ENCODE results near the gene PLVAP. TPM values are rescaled to one million over a fixed set of nuclear protein-coding genes. Genes with fewer than 3 reads are reported as not detected.

Gene PLVAP
- total RNA-seq, 2 experiments from 2014 or later = not detected

- Mint-ChIP-seq H3K27me3 (no peaks in the 10 kb centered on the region), H3K4me1 (ENCODE audit: low read depth) (peaks cover 29% of the 10 kb centered on the region), H3K9me3 (no peaks in the 10 kb centered on the region), H3K27ac (peak overlapping the region; percentile 97), H3K36me3 (ENCODE audit: low read depth) (peaks cover 38% of the 10 kb centered on the region), H3K4me3 (peak overlapping the region; percentile 95)
- ATAC-seq (peak; percentile 64), DNase-seq (peak; percentile 61)
- ChIA-PET CTCF (interaction anchor here (0.6 to 1.4 kb wide), 5 partner anchors 10 to 92 kb away, joined by 3 to 4 read pairs (median 3); partner anchors contain the start of gene MVB12A), POLR2A (interaction anchor here (0.9 to 1.2 kb wide), 2 partner anchors 10 to 16 kb away, joined by 3 read pairs; partner anchors contain the start of genes CCDC194 and MVB12A)
- intact Hi-C loops (cut with micrococcal nuclease) = loop anchor here (10.0 kb wide), 1 partner anchor 52 kb away; no protein-coding TSS in a partner anchor
- TF ChIP-seq CTCF (IDR thresholded peaks at IDR 0.05) = no peak
Observed at GRCh38 chr19:17402982-17403855, 26.1 kb upstream of the PLVAP start.

GRCh38 chr19:17401628-17402027 lies 24.5 kb upstream of the PLVAP start:
- intact Hi-C loops (cut with micrococcal nuclease) = loop anchor here (10.0 kb wide), 1 partner anchor 53 kb away; no protein-coding TSS in a partner anchor
- POLR2A ChIA-PET = interaction anchor here (0.6 to 0.7 kb wide), 2 partner anchors 18 to 803 kb away, joined by 3 read pairs; no protein-coding TSS in a partner anchor

GRCh38 chr19:17398902-17399527 lies 21.9 kb upstream of the PLVAP start:
- no peak for ATAC-seq
- H3K27ac Mint-ChIP-seq = no peak overlapping the region
- intact Hi-C loops (cut with micrococcal nuclease) = no loop called here
- DNase-seq = no peak
- H3K9me3 Mint-ChIP-seq = no peaks in the 10 kb centered on the region
- POLR2A ChIA-PET = interaction anchor here (0.7 to 1.0 kb wide), 3 partner anchors 12 to 117 kb away, joined by 3 to 4 read pairs (median 3); partner anchors contain the start of gene ANKLE1
- peaks cover 15% of the 10 kb centered on the region for H3K4me1 Mint-ChIP-seq (ENCODE audit: low read depth)
- peaks cover 21% of the 10 kb centered on the region for H3K36me3 Mint-ChIP-seq (ENCODE audit: low read depth)
- H3K27me3 Mint-ChIP-seq = no peaks in the 10 kb centered on the region
- CTCF ChIA-PET = interaction anchor here (1.1 to 1.9 kb wide), 2 partner anchors 10 to 13 kb away, joined by 6 to 7 read pairs; no protein-coding TSS in a partner anchor
- H3K4me3 Mint-ChIP-seq = no peak overlapping the region
- TF ChIP-seq CTCF (IDR thresholded peaks at IDR 0.05) = no peak

More at GRCh38 chr19:17401628-17402027, 24.5 kb upstream of the PLVAP start:
- Mint-ChIP-seq H3K9me3 (no peaks in the 10 kb centered on the region), H3K4me3 (no peak overlapping the region), H3K4me1 (ENCODE audit: low read depth) (peaks cover 18% of the 10 kb centered on the region), H3K36me3 (ENCODE audit: low read depth) (peaks cover 30% of the 10 kb centered on the region), H3K27ac (no peak overlapping the region), H3K27me3 (no peaks in the 10 kb centered on the region)
- TF ChIP-seq CTCF (IDR thresholded peaks at IDR 0.05) = no peak
- ATAC-seq (no peak), DNase-seq (no peak)
- CTCF ChIA-PET = no interaction called here

GRCh38 chr19:17394891-17395415 lies 17.8 kb upstream of the PLVAP start:
- intact Hi-C loops (cut with micrococcal nuclease) = no loop called here
- peaks cover 2% of the 10 kb centered on the region for H3K27me3 Mint-ChIP-seq
- peak overlapping the region; percentile 44 for H3K4me3 Mint-ChIP-seq
- ChIA-PET CTCF (interaction anchor here (0.8 to 2.2 kb wide), 9 partner anchors 9 to 102 kb away, joined by 3 to 17 read pairs (median 7); partner anchors contain the start of gene MVB12A), POLR2A (interaction anchor here (1.7 kb wide), 1 partner anchor 74 kb away, joined by 4 read pairs; no protein-coding TSS in a partner anchor)
- H3K36me3 Mint-ChIP-seq (ENCODE audit: low read depth) = peaks cover 2% of the 10 kb centered on the region
- DNase-seq = peak; percentile 88
- H3K9me3 Mint-ChIP-seq = no peaks in the 10 kb centered on the region
- peaks cover 17% of the 10 kb centered on the region for H3K4me1 Mint-ChIP-seq (ENCODE audit: low read depth)
- peak; percentile 46 for ATAC-seq
- peak; percentile 88 for TF ChIP-seq CTCF (IDR thresholded peaks at IDR 0.05)
- peak overlapping the region; percentile 77 for H3K27ac Mint-ChIP-seq
